ENCODE data around the gene SLC20A1.
"Not testable (repeated sequence)": the region's sequence is repeated elsewhere in the genome, so short reads cannot be mapped to it uniquely, and the experiment has no call there.

SLC20A1 gene

GRCh38 chr2:112645310-112646101 lies at the start of gene SLC20A1:
Gene SLC20A1 (plus strand): TSS chr2:112645939. CDS start chr2:112646829, 890 bp downstream.
- DNase-seq (ENCODE audit: low spot score) = peak; percentile 98

GRCh38 chr2:112597537-112598322 lies 48.0 kb upstream of the SLC20A1 start:
- no peak for DNase-seq (ENCODE audit: low spot score)

- no peak for DNase-seq (ENCODE audit: low spot score)
These were observed 45.1 kb upstream of the SLC20A1 start for GRCh38 chr2:112600634-112601033.

GRCh38 chr2:112601754-112602153 lies 44.0 kb upstream of the SLC20A1 start:
- DNase-seq (ENCODE audit: low spot score) = no peak

- no peak for DNase-seq (ENCODE audit: low spot score)
These were observed 42.8 kb upstream of the SLC20A1 start for GRCh38 chr2:112602917-112603316.

GRCh38 chr2:112603731-112604130 lies 42.0 kb upstream of the SLC20A1 start:
- no peak for DNase-seq (ENCODE audit: low spot score)

GRCh38 chr2:112604952-112605351 lies 40.8 kb upstream of the SLC20A1 start:
- DNase-seq (ENCODE audit: low spot score) = no peak

GRCh38 chr2:112605926-112606325 lies 39.8 kb upstream of the SLC20A1 start:
- no peak for DNase-seq (ENCODE audit: low spot score)

GRCh38 chr2:112606547-112606946 lies 39.2 kb upstream of the SLC20A1 start:
- no peak for DNase-seq (ENCODE audit: low spot score)

- no peak for DNase-seq (ENCODE audit: low spot score)
These were observed 37.9 kb upstream of the SLC20A1 start for GRCh38 chr2:112607680-112608438.

- not testable (repeated sequence) for DNase-seq (ENCODE audit: low spot score)
These were observed 36.4 kb upstream of the SLC20A1 start for GRCh38 chr2:112609320-112609719.

- not testable (repeated sequence) for DNase-seq (ENCODE audit: low spot score)
These were observed 33.5 kb upstream of the SLC20A1 start for GRCh38 chr2:112612283-112612682.

- DNase-seq (ENCODE audit: low spot score) = no peak
These were observed 31.4 kb upstream of the SLC20A1 start for GRCh38 chr2:112614201-112614840.

GRCh38 chr2:112615051-112615450 lies 30.7 kb upstream of the SLC20A1 start:
- no peak for DNase-seq (ENCODE audit: low spot score)

GRCh38 chr2:112615798-112616197 lies 29.9 kb upstream of the SLC20A1 start:
- not testable (repeated sequence) for DNase-seq (ENCODE audit: low spot score)

GRCh38 chr2:112618383-112618782 lies 27.4 kb upstream of the SLC20A1 start:
- DNase-seq (ENCODE audit: low spot score) = no peak

- no peak for DNase-seq (ENCODE audit: low spot score)
These were observed 23.8 kb upstream of the SLC20A1 start for GRCh38 chr2:112621790-112622527.

- no peak for DNase-seq (ENCODE audit: low spot score)
These were observed 23.2 kb upstream of the SLC20A1 start for GRCh38 chr2:112622528-112622849.

- peak; percentile 43 for DNase-seq (ENCODE audit: low spot score)
These were observed 21.6 kb upstream of the SLC20A1 start for GRCh38 chr2:112623913-112624777.

- no peak for DNase-seq (ENCODE audit: low spot score)
These were observed 20.1 kb upstream of the SLC20A1 start for GRCh38 chr2:112625474-112626114.
